Hematopoietic multipotent progenitor cell treated with erythropoietin and hydrocortisone succinate and interleukin-3 and kit ligand, for 17 days (in vitro differentiated cells): ENCODE results near the gene NPLOC4.

Experiments
- DNase-seq: peaks from one replicate; pipeline ENCODE4 v3.0.0-alpha.2; 2015; ENCODE audit warnings: low spot score

Gene NPLOC4

DNA sequence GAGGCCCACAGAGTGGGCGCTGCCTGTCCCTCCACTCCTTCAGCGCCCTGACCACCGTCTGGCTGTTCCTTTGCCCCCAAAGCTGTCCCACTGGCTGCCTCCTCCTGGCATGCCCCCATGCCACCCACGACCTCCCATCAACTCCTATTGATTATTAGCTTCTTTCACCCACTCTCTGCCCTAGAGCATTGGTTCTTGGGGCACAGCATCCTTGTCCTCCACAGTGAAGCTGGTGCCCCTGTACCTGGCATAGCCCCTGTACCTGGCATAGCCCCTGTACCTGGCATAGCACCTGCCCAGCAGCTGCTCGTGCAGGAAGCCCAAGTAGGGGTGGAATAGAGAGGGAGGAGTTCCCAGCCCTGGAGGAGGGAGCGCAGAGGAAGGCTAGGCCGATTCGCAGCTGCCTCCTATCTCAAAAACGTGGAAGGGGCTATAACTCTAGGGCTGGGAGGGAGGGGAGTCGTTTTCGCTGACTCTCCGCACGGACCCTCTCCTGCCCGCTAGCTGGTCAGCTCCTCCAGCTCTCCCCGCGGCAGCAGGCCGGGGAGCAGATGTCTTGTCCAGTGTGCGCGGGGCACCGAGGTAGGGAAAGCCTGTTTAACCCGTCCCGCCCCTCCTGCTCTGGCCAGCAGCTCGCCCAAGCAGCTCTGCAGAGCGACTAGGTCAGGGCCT lies 118.7 kb downstream of the NPLOC4 start:
- DNase-seq = no peak

DNA sequence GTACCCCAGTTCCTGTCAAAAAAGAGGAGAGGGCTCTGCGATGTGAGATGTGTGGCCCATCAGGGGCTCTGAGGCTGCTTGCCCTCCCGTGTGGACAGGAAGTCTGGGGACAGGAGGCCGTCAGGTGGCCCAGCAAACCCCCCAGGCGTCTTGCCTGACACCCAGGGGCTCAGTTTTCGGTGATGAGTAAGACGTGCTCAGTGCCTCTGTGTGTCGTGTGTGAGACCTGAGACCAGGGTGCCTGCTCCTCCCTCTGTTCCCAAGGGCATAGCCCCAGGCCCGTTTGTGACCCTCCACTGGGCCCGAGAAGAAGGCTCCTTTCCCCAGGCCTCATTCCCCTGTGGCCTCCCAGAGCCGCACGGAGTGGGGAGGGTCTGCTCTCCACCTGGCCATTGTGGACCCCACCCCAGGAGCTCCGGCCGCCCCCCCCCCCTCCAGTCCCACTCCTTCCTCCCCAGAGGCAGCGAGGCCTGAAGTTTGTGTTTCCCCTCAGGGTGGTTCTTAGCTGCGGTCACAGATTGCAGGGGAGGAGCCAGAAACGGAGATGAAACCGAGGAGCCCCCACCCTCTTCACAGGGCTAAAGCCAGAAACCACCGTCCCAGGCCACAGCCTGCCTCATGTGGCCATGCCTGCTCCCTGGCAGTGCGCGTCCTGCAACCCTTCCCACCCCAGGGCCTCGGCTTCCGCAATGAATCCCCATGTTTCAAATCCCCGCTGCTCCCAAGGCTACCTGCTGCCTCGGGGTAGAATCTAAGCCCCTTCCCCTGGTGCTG lies 119.4 kb downstream of the NPLOC4 start:
- DNase-seq = no peak

DNA sequence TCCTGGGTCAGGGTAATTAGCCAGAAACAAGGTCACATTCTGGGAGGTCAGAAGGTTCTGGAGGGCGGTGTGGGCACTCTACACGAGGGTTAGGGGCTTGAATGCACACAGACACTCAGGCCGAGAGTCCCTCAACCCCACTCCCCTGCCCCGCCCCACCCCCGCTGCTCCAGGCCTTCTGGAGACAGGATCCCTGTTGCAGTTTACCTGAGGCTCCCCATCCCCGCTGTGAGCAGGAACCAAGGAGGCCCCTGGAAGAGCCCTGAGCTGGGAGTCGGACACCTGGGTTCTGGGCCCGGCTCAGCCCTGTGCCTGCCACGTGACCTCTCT lies 119.9 kb downstream of the NPLOC4 start:
- no peak for DNase-seq

DNA sequence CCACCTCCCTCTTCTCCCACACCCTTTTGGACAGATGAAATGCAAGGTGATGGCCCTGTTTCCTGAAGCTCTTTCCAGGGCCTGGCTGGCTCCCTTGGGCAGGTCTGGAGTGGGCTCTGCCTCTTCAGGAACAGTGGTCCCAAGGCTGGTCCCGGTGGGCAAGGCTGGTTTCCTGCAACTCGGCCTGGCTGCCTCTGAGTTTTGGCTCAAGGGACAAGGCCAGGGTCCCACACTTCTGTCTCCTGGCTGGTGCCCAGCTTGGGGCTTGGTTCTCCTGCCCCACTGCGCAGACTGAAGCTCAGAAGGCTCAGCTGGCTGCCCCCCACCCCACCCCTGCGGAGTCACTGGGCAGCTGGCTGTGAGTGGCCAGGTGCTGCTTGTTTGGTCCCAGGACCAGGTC lies 120.5 kb downstream of the NPLOC4 start:
- no peak for DNase-seq

DNA sequence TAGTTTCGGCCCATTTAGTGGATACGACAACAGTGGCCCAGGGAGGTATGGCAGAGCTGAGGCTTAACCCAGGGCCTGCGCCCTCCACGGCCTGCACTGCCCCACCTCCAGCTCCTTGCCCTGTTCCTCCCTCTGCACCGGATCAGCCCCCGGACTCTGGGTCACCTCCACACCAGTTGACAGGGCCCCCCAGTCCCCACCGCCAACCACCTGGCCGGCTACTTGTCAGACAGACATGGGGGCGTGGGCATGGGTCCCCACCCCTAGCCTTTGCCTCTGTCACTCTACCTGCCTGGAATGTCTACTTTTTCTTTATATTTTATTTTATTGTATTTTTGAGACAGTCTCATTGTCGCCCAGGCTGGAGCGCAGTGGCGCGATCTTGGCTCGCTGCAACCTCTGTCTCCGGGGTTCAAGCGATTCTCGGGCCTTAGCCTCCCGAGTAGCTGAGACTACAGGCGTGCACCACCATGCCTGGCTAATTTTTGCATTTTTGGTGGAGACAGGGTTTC lies 121.3 kb downstream of the NPLOC4 start:
- no peak for DNase-seq

DNA sequence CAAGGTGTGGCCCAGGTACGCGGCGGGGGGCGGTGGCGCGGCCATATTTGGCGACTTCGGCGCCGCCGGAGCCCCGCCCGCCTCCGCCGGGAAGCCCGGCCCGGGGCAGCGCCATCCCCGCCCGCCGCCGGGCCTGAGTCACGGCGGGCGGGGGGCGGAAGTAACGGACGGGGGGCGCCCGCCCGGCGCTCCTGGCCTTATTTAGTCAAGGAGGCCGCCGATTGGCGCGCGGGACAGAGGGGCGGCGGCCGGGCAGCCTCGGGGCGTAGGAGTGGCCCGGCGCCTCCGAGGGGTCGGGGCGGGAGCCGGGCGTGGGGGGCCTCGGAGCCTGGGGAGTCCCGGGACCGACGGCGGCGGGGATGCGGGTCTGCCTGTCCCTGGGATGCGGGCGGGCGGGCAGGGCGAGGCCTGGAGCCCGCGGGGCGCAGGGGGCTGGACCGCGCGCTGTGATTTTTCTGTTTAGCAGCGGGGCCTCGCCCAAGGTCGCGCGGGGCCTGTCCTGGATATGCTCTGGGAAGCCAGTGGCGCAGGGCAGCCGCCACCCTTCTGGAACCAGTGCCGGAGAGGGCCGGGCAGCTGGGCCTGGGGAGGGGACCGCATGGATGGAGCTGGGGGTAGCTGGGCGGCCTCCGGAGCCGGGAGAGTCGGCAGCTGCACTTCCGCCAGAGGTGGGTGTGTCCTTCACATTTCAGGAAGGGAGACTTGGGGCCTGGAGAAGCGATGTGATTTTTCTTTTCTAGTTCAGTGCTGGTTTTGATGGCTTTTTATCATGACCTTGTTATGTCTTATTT lies 122.0 kb downstream of the NPLOC4 start:
- no peak for DNase-seq

DNA sequence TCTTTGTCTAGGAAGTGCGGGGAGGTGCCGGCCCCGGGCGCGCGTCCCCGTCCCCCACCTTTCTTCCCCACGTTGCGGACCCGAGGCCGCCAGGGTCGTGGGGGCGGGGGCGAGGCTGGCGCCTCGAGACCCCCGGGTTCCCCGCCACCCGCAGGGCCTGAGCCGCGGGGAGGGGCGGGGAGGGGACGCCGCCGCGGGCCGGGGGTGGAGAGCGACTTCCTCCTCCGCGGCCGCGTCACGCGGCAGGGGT lies 122.5 kb downstream of the NPLOC4 start:
- no peak for DNase-seq

DNA sequence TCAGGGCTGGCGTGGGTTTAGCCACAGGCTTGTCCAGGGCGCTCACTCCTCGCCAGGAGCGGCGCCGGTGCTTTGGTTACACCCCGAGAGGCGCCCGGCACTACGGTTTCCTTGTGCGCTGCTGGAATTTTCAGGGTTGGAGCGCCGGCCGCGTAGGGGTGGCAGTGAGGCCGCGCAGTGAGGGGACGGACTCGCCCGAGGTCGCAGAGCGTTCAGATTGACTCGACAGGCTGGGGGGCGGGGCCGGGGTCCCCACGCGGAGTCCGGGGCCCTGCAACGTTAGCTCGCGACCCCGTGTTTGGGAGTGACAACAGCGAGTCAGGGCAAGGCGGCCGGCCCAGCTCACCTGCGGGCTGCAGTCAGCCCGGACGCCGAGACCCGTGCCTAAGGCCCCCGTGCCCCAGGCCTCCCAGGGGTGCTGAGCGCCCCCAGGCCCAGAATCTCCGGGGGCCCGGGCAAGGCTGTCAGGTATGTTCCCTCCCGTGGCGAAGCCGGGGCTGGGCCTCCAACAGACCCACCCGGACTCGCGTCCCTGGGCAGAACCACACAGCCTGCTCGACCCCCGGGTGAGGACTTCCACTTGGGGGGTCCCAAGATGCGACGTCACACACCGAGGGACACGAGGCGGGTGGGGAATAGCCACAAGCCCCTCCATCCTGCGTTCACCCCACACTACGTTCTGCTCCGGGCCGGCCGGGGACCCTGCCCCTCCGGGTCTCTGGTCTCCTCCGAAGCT lies 123.0 kb downstream of the NPLOC4 start:
- DNase-seq = no peak

DNA sequence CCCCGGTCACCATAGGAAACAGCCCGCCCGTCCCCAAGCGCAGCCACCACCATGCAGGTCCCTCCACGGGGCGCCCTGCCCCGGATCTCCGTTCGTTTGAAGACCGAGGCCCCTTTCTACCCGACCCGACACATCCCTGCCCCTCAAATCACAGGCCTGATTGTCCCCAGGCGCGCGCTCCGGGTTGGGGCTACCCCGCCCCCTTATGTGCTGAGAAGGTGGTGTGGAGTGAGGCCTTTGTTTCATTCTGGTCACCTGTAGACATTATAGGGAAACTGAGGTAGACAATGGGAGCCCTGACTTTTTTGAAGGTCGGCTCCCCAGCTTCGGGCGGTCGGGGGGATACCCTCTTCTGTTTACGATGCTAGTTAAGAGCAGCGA lies 123.5 kb downstream of the NPLOC4 start:
- no peak for DNase-seq

DNA sequence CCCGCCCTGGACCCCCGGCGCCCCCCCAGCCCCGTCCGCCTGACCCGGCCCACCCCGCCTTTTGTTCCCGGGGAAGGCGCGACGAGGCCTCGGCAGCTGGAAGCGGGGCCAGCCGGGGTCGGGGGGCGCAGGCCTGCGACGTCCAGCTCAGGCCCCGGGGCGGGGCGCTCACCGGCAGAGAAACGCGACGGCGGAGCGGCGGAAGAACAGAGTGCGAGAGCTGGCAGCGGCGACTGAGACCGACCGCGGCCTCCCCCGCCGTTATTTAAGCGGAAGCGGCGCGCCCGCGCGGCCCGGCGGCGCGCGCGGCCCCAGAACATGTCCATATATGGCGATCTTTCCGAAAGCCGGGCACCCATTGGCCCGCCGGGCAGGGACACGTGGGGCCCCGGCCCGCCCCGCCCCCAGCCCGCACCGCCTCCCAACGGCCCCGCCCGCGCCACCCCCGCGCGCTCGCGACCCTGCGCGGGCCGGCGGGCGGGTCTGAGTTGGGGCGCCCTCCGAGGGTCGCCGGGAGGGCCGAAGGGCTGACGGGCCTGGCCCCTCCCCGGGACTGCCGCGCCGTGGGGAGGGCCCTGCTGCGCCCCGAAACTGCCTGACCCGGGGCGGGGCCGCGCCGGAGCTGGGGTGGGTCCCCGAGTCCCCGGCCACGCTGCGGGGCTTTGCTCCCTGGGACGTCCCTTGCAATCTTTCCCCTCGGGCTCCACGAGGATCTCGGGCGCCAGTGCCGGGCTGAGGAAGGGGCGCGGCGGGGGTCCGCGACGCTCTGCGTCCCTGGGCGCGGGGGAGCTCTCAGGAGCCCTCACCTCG lies 124.1 kb downstream of the NPLOC4 start, which contains the start of gene ACTG1:
Gene ACTG1 (minus strand): TSS at position 238 of the 810 bp plus-strand sequence. CDS start 445 bp downstream, outside the sequence.
- peak; percentile 77 for DNase-seq

DNA sequence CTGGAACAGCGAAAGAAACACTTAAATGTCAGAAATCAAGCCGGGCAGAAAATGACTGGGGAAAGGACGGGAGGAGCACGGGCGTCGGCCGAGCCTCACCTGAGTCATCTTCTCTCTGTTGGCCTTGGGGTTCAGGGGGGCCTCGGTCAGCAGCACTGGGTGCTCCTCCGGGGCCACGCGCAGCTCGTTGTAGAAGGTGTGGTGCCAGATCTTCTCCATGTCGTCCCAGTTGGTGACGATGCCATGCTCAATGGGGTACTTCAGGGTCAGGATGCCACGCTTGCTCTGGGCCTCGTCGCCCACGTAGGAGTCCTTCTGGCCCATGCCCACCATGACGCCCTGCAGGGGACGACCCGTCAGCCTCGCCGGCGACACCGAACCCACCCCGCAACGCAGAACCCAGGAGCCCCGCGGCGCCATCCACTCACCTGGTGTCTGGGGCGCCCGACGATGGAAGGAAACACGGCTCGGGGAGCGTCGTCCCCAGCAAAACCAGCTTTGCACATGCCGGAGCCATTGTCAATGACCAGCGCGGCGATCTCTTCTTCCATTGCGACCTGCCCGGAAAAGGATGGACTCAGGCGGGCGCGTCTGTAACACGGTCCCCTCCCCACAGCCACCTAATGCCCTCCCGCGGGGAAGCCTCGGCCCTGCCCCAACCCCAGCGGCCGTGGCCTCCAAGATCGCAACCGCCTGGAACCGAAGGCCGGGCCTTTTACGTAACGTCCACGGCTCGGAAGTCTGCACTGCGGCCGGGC lies 124.9 kb downstream of the NPLOC4 start:
- no peak for DNase-seq

DNA sequence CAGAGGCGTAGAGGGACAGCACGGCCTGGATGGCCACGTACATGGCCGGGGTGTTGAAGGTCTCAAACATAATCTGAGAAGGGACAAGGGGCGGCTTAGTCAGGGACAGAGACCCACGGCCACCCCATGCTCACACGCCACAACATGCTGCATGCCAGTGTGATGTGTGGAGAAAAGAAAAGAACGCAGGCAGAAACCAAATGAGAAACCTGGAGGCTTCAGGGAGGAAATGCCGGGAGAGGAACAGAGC lies 125.4 kb downstream of the NPLOC4 start:
- DNase-seq = no peak

DNA sequence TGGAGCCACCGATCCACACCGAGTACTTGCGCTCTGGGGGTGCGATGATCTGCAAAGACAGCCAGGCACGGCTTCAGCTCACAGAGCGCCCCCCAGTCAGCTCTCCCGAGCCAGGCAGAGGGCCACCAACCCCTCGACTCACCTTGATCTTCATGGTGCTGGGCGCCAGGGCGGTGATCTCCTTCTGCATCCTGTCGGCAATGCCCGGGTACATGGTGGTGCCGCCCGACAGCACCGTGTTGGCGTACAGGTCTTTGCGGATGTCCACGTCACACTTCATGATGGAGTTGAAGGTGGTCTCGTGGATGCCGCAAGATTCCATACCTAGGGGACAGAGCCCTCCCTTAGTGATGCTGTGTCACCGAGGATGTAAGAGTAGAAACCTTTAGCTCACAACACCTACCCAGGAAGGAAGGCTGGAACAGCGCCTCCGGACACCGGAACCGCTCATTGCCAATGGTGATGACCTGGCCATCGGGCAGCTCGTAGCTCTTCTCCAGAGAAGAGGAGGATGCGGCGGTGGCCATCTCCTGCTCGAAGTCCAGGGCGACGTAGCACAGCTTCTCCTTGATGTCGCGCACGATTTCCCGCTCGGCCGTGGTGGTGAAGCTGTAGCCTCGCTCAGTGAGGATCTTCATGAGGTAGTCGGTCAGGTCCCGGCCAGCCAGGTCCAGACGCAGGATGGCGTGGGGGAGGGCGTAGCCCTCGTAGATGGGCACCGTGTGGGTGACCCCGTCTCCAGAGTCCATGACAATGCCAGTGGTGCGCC lies 125.9 kb downstream of the NPLOC4 start:
- no peak for DNase-seq

DNA sequence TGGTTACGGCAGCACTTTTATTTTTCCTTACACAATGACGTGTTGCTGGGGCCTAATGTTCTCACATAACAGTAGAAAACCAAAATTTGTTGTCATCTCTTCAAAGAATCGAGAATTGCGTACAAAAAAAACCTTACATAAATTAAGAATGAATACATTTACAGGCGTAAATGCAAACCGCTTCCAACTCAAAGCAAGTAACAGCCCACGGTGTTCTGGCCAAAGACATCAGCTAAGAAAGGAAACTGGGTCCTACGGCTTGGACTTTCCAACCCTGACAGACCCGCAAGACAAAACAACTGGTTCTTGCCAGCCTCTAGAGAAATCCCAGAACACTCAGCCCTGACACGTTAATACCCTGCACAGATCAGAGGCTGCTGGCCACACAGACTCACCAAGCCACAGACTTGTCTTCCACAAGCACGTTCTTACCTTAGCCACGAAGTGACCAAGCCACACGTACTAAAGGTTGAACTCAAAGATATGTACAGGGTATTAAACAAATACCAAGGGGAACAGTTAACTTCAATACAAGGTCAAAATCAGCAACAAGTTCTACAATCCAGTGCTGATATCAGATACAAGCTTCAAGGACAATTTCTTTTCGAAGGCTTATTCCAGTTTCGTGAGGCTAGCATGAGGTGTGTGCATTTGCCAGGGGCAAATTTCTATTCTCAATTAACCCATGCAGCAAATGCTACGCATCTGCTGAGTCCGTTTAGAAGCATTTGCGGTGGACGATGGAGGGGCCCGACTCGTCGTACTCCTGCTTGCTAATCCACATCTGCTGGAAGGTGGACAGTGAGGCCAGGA lies 126.7 kb downstream of the NPLOC4 start:
- no peak for DNase-seq

DNA sequence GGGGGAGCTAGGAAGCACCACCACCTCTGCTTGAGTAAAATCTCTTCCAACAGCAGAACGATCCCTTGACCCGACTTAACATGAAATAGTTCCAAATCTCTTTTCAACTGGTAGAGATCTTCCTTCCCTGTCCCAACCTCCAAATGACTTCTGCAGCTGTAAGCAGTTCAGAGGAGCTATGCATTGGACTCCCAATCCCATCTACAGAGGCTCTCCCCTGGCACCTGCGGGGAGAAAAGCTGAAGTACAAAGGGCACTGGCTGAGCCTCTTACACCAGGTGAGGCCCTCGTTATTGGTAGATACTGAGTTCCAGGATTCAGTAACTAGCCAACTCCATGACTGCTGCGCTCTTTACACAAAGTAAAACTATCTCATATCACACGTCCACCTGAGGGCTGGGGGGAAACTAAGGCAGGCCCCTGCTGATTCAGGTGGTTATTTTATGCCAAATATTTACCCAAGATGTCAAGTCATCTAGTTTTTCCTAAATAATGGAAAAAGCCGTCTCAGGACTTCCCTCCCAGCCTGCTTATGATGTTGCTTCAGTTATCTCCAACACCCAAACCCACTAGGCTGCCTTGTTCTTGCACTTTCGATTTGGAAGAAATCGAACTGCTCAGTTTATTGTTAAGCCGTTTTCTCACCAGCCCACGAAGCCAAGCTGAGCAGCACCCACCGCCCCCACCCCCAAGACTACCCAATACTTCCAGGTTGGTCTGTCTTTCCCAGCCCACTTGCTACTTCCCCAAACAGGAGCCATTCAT lies 127.5 kb downstream of the NPLOC4 start:
- no peak for DNase-seq

DNA sequence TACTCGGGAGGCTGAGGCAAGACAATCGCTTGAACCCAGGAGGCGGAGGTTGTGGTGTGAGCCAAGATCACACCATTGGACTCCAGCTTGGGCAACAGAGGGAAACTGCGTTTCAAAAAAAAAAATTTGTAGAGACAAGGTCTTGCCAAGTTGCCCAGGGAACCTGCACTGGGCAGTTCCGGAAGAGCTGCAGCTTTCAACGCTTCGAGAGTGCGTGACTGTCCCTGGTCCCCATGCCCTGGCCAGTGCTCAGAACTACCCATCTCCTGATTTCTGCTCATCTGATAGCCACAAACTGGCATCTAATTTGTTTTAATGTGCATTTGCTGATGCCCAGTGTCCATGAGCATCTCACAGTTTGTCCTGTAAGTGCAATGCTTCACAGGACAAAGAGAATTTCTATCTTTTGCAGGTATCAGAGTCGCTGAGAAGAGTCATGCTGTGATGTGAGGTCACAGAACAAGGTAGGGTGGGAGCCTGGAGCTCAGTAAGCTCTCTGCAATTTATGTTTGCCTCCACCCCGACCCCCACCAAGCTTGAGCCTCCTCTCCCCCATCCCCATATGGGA lies 128.2 kb downstream of the NPLOC4 start:
- DNase-seq = no peak
